Panc1 (cell line): Measurements from ENCODE around the gene CMKLR1. TPM values are rescaled to one million over a fixed set of nuclear protein-coding genes. Genes with fewer than 3 reads are reported as not detected.

Experiments used
- ATAC-seq: fragments of 200-7000 bp; cut with Tn5 transposase; 2 replicates; pipeline ENCODE4 v1.9.1; 2020; ENCODE audit warnings: mild to moderate bottlenecking, moderate library complexity
- BruUV-seq: library from RNA; stranded (reverse); fragments of 400-500 nt; replicated peaks from 2 replicates; lab custom pipeline; 2021; lab: Mats Ljungman, UMichigan
- CTCF ChIA-PET: fragments of 300-600 bp; sonication (Branson Sonifier 250); formaldehyde crosslinking; loops from one replicate; lab custom pipeline; 2022; ENCODE audit warnings: antibody characterized with exemption; lab: Charles Lee
- POLR2A ChIA-PET: fragments of 300-600 bp; sonication (Branson Sonifier 250); formaldehyde crosslinking; loops from one replicate; lab custom pipeline; 2022; ENCODE audit warnings: antibody characterized with exemption; lab: Charles Lee
- DNase-seq: peaks from one replicate; pipeline ENCODE4 v3.0.0-alpha.2; 2010; ENCODE audit warnings: low read depth, low spot score
- H3K27ac ChIP-seq: 2 replicates; pipeline ENCODE4 v1.5.1; 2011; ENCODE audit warnings: mild to moderate bottlenecking, low read length, inconsistent platforms
- H3K27me3 ChIP-seq: fragments of 200-500 bp; sonication (Bioruptor generic); 2 replicates; pipeline ENCODE4 v1.6.0; 2014; ENCODE audit warnings: low read length, inconsistent platforms; ENCODE audit not compliant: control insufficient read depth, insufficient read depth
- H3K36me3 ChIP-seq: fragments of 200-500 bp; sonication (Bioruptor generic); 2 replicates; pipeline ENCODE4 v1.5.1; 2014; ENCODE audit warnings: inconsistent platforms, mild to moderate bottlenecking, low read length, moderate library complexity; ENCODE audit not compliant: control insufficient read depth, insufficient read depth
- H3K4me1 ChIP-seq: 2 replicates; pipeline ENCODE4 v1.5.1; 2011; ENCODE audit warnings: inconsistent platforms, mild to moderate bottlenecking, low read length, moderate library complexity; ENCODE audit not compliant: control insufficient read depth, insufficient read depth
- H3K4me3 ChIP-seq, 2 experiments: 2 replicates each; pipeline ENCODE4 v1.5.1; 2011 to 2012; ENCODE audit warnings: low read depth in 2 of 2, low read length in 2 of 2, mild to moderate bottlenecking in 2 of 2, inconsistent platforms in 1 of 2, moderate library complexity in 1 of 2
- H3K9me3 ChIP-seq: fragments of 200-500 bp; sonication (Bioruptor generic); 2 replicates; pipeline ENCODE4 v1.5.1; 2014; ENCODE audit warnings: low read depth, mild to moderate bottlenecking, inconsistent platforms, low read length, moderate library complexity; ENCODE audit not compliant: control insufficient read depth, insufficient read depth
- POLR2AphosphoS5 ChIP-seq: IDR thresholded peaks from 2 replicates; pipeline ENCODE4 v1.6.1; 2012; ENCODE audit warnings: mild to moderate bottlenecking, low read depth, low read length, moderate library complexity
- SIN3A ChIP-seq: IDR thresholded peaks from 2 replicates; pipeline ENCODE4 v1.6.1; 2012; ENCODE audit warnings: low read depth, mild to moderate bottlenecking, low read length, moderate library complexity, borderline replicate concordance; ENCODE audit not compliant: insufficient read depth
- TCF7L2 ChIP-seq: IDR thresholded peaks from 2 replicates; pipeline ENCODE4 v1.6.1; 2011; ENCODE audit warnings: mild to moderate bottlenecking, low read depth, low read length, inconsistent platforms
- in situ Hi-C: cut with HindIII; loops from 2 replicates; pipeline ENCODE4 v1.10.0; 2016; ENCODE audit warnings: low sequenced_read_pairs, low pct_unique_long_range_greater_than_20kb
- intact Hi-C: fragments of 100-400 bp; cut with micrococcal nuclease; formaldehyde crosslinking; loops from one replicate; pipeline ENCODE4 v1.10.0; 2022; ENCODE audit not compliant: unreplicated experiment
- total RNA-seq: library from RNA; stranded (reverse); gene quantifications from one replicate; pipeline ENCODE4 v1.2.1, GENCODE V29; 2021; ENCODE audit not compliant: unreplicated experiment
- TF ChIP-seq, protein P1 (sequence below): fragments of 450-650 bp; IDR thresholded peaks from 2 replicates; pipeline ENCODE4 v1.5.1; 2017; ENCODE audit warnings: mild to moderate bottlenecking
- TF ChIP-seq, protein P2 (sequence below), 2 experiments: IDR thresholded peaks; 2 replicates each; pipeline ENCODE4 v1.6.1; 2011 to 2012; ENCODE audit warnings: low read depth in 2 of 2, control low read depth in 1 of 2, low read length in 1 of 2, mild to moderate bottlenecking in 1 of 2, moderate library complexity in 1 of 2; ENCODE audit not compliant: insufficient read depth in 1 of 2

CMKLR1 gene
- total RNA-seq, 1 experiment from 2014 or later = 0.03 TPM

DNA sequence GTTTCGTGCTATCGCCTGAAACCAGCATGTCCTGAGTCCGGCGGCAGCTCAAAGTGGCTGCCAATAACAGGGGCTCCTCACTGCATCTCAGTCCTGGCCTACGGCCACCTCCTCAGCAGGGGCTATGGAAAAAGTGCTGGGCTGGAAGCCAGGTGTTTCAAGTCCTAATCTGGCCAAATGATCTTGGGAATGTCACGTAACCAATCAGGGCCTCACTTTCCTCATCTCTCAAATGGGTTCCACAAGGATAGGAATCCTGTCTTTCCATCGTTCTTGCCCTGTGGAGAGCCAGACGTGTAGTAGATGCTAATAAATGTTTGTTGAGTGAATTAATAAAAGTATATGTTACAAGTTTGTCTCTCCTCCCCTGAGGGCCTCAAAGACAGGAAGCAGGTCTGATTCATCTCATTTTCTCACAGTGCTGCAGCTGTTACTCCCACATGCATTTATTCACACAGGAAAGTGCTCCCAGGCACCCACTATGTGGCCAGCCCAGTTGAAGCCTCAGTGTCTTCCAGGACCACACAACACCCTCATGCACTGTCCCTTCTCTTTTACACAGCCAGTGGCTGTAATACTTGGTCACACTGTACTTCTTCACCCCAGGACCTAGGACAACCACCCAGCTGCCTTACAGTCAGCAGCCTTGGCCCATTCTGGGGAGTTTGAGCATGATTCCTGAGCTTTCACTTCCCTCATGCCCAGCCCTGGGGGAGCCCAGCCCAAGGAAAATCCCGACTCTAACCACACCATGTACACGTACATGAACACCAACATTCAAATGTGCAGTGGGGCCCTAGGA is 5.0 kb downstream of the CMKLR1 start:
- TF ChIP-seq, protein P1, sequence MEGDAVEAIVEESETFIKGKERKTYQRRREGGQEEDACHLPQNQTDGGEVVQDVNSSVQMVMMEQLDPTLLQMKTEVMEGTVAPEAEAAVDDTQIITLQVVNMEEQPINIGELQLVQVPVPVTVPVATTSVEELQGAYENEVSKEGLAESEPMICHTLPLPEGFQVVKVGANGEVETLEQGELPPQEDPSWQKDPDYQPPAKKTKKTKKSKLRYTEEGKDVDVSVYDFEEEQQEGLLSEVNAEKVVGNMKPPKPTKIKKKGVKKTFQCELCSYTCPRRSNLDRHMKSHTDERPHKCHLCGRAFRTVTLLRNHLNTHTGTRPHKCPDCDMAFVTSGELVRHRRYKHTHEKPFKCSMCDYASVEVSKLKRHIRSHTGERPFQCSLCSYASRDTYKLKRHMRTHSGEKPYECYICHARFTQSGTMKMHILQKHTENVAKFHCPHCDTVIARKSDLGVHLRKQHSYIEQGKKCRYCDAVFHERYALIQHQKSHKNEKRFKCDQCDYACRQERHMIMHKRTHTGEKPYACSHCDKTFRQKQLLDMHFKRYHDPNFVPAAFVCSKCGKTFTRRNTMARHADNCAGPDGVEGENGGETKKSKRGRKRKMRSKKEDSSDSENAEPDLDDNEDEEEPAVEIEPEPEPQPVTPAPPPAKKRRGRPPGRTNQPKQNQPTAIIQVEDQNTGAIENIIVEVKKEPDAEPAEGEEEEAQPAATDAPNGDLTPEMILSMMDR = no peak
- TF ChIP-seq, protein P2, sequence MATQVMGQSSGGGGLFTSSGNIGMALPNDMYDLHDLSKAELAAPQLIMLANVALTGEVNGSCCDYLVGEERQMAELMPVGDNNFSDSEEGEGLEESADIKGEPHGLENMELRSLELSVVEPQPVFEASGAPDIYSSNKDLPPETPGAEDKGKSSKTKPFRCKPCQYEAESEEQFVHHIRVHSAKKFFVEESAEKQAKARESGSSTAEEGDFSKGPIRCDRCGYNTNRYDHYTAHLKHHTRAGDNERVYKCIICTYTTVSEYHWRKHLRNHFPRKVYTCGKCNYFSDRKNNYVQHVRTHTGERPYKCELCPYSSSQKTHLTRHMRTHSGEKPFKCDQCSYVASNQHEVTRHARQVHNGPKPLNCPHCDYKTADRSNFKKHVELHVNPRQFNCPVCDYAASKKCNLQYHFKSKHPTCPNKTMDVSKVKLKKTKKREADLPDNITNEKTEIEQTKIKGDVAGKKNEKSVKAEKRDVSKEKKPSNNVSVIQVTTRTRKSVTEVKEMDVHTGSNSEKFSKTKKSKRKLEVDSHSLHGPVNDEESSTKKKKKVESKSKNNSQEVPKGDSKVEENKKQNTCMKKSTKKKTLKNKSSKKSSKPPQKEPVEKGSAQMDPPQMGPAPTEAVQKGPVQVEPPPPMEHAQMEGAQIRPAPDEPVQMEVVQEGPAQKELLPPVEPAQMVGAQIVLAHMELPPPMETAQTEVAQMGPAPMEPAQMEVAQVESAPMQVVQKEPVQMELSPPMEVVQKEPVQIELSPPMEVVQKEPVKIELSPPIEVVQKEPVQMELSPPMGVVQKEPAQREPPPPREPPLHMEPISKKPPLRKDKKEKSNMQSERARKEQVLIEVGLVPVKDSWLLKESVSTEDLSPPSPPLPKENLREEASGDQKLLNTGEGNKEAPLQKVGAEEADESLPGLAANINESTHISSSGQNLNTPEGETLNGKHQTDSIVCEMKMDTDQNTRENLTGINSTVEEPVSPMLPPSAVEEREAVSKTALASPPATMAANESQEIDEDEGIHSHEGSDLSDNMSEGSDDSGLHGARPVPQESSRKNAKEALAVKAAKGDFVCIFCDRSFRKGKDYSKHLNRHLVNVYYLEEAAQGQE (IDR thresholded peaks at IDR 0.05; ENCODE audit: insufficient read depth in 1 of 2, low read depth in 2 of 2, low read length in 1 of 2) = no peak
- TF ChIP-seq TCF7L2 (no peak), SIN3A (no peak), POLR2AphosphoS5 (no peak)
- Histone ChIP-seq H3K27ac (no peak overlapping the region), H3K9me3 (no peaks in the 10 kb centered on the region), H3K4me3 (no peak overlapping the region), H3K4me1 (no peaks in the 10 kb centered on the region), H3K27me3 (no peaks in the 10 kb centered on the region; the same call in 1 of the 2 replicates), H3K36me3 (no peaks in the 10 kb centered on the region)
- BruUV-seq = no TSS peak
- CTCF ChIA-PET = no interaction called here
- peak; percentile 47; the same call in 1 of the 2 replicates for ATAC-seq
- intact Hi-C loops = no loop called here
- in situ Hi-C loops = no loop called here
- DNase-seq = no peak
- POLR2A ChIA-PET = no interaction called here

GRCh38 chr12:108332791-108333382 is 6.2 kb downstream of the CMKLR1 start:
- Histone ChIP-seq H3K9me3 (no peaks in the 10 kb centered on the region), H3K27ac (no peak overlapping the region), H3K4me3 (no peak overlapping the region), H3K36me3 (no peaks in the 10 kb centered on the region), H3K27me3 (no peaks in the 10 kb centered on the region; the same call in 1 of the 2 replicates), H3K4me1 (no peaks in the 10 kb centered on the region)
- no peak for DNase-seq
- in situ Hi-C loops (no loop called here), intact Hi-C loops (no loop called here)
- CTCF ChIA-PET = no interaction called here
- no peak for ATAC-seq
- no TSS peak for BruUV-seq
- POLR2A ChIA-PET = no interaction called here
- TF ChIP-seq, protein P2 (IDR thresholded peaks at IDR 0.05; ENCODE audit: insufficient read depth in 1 of 2, low read depth in 2 of 2, low read length in 1 of 2) = no peak
- TF ChIP-seq POLR2AphosphoS5 = no peak
- no peak for TF ChIP-seq SIN3A
- TF ChIP-seq, protein P1 = no peak
- TF ChIP-seq TCF7L2 = no peak
